ENCODE measurements around the gene IL1B.

DNA sequence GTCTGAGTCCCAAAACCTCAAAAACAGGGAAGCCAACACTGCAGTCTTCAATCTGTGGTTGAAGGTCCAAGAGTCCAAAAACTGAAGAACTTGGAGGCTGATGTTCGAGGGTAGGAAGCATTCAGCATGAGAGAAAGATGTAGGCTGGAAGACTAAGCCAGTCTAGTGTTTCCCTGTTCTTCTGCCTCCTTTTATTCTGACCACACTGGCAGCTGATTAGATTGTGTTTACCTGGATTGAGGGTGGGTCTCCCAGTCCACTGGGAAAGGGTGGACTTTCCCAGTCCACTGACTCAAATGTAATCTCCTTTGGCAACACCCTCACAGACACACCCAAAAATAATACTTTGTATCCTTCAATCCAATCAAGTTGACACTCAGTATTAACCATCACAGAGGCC, 27.5 kb upstream of the IL1B start:
- TF ChIP-seq, protein P1, sequence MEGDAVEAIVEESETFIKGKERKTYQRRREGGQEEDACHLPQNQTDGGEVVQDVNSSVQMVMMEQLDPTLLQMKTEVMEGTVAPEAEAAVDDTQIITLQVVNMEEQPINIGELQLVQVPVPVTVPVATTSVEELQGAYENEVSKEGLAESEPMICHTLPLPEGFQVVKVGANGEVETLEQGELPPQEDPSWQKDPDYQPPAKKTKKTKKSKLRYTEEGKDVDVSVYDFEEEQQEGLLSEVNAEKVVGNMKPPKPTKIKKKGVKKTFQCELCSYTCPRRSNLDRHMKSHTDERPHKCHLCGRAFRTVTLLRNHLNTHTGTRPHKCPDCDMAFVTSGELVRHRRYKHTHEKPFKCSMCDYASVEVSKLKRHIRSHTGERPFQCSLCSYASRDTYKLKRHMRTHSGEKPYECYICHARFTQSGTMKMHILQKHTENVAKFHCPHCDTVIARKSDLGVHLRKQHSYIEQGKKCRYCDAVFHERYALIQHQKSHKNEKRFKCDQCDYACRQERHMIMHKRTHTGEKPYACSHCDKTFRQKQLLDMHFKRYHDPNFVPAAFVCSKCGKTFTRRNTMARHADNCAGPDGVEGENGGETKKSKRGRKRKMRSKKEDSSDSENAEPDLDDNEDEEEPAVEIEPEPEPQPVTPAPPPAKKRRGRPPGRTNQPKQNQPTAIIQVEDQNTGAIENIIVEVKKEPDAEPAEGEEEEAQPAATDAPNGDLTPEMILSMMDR (IDR thresholded peaks at IDR 0.05): no peak
- TF ChIP-seq EZH2 (IDR thresholded peaks at IDR 0.05; ENCODE audit: borderline replicate concordance, insufficient read depth, low read depth, low read length, poor library complexity, severe bottlenecking): no peak
